Panc1 (cell line): ENCODE data around the gene MACROD2.

ENCODE experiments used
- CTCF ChIP-seq: fragments of 450-650 bp; IDR thresholded peaks from 2 replicates; pipeline ENCODE4 v1.5.1; 2017; ENCODE audit warnings: mild to moderate bottlenecking
- POLR2AphosphoS5 ChIP-seq: IDR thresholded peaks from 2 replicates; pipeline ENCODE4 v1.6.1; 2012; ENCODE audit warnings: mild to moderate bottlenecking, low read depth, low read length, moderate library complexity
- SIN3A ChIP-seq: IDR thresholded peaks from 2 replicates; pipeline ENCODE4 v1.6.1; 2012; ENCODE audit warnings: low read depth, mild to moderate bottlenecking, low read length, moderate library complexity, borderline replicate concordance; ENCODE audit not compliant: insufficient read depth
- TCF7L2 ChIP-seq: IDR thresholded peaks from 2 replicates; pipeline ENCODE4 v1.6.1; 2011; ENCODE audit warnings: mild to moderate bottlenecking, low read depth, low read length, inconsistent platforms
- TF ChIP-seq, protein P1 (sequence below), 2 experiments: IDR thresholded peaks; 2 replicates each; pipeline ENCODE4 v1.6.1; 2011 to 2012; ENCODE audit warnings: low read depth in 2 of 2, control low read depth in 1 of 2, low read length in 1 of 2, mild to moderate bottlenecking in 1 of 2, moderate library complexity in 1 of 2; ENCODE audit not compliant: insufficient read depth in 1 of 2

GRCh38 chr20:15411781-15412180, 1416.5 kb downstream of the MACROD2 start:
- TF ChIP-seq CTCF (no peak), POLR2AphosphoS5 (no peak), SIN3A (no peak), TCF7L2 (no peak)
- TF ChIP-seq, protein P1, sequence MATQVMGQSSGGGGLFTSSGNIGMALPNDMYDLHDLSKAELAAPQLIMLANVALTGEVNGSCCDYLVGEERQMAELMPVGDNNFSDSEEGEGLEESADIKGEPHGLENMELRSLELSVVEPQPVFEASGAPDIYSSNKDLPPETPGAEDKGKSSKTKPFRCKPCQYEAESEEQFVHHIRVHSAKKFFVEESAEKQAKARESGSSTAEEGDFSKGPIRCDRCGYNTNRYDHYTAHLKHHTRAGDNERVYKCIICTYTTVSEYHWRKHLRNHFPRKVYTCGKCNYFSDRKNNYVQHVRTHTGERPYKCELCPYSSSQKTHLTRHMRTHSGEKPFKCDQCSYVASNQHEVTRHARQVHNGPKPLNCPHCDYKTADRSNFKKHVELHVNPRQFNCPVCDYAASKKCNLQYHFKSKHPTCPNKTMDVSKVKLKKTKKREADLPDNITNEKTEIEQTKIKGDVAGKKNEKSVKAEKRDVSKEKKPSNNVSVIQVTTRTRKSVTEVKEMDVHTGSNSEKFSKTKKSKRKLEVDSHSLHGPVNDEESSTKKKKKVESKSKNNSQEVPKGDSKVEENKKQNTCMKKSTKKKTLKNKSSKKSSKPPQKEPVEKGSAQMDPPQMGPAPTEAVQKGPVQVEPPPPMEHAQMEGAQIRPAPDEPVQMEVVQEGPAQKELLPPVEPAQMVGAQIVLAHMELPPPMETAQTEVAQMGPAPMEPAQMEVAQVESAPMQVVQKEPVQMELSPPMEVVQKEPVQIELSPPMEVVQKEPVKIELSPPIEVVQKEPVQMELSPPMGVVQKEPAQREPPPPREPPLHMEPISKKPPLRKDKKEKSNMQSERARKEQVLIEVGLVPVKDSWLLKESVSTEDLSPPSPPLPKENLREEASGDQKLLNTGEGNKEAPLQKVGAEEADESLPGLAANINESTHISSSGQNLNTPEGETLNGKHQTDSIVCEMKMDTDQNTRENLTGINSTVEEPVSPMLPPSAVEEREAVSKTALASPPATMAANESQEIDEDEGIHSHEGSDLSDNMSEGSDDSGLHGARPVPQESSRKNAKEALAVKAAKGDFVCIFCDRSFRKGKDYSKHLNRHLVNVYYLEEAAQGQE (IDR thresholded peaks at IDR 0.05; ENCODE audit: insufficient read depth in 1 of 2, low read depth in 2 of 2, low read length in 1 of 2), result no peak
